NCI-H2227 treated with DMSO at 0.1 percent for 48 hours (cell line): ENCODE results near the gene KRTAP4-9.
"Not testable (repeated sequence)": the region's sequence is repeated elsewhere in the genome, so short reads cannot be mapped to it uniquely, and the experiment has no call there.

ENCODE experiments used
- DNase-seq: peaks from one replicate; lab custom pipeline; 2025; lab: John Stamatoyannopoulos, UW

The KRTAP4-9 gene

GRCh38 chr17:41105347-41105746, at the start of gene KRTAP4-9:
KRTAP4-9 (plus strand) TSS chr17:41105389; CDS start chr17:41105389, 0 bp downstream.
- DNase-seq = not testable (repeated sequence)

- no peak for DNase-seq
Measured at GRCh38 chr17:41057547-41057946, 47.6 kb upstream of the KRTAP4-9 start.

- no peak for DNase-seq
Measured at GRCh38 chr17:41058741-41059140, 46.4 kb upstream of the KRTAP4-9 start.

GRCh38 chr17:41059276-41060051, 45.7 kb upstream of the KRTAP4-9 start:
- not testable (repeated sequence) for DNase-seq

GRCh38 chr17:41060052-41060604, 45.1 kb upstream of the KRTAP4-9 start, which contains the start of gene KRTAP2-3:
KRTAP2-3 (minus strand) TSS chr17:41060114; CDS start chr17:41060050, 64 bp downstream.
- no peak for DNase-seq

GRCh38 chr17:41061964-41062363, 43.2 kb upstream of the KRTAP4-9 start:
- DNase-seq = no peak

GRCh38 chr17:41063449-41063848, 41.7 kb upstream of the KRTAP4-9 start:
- DNase-seq = no peak

- DNase-seq = no peak
Measured at GRCh38 chr17:41064301-41064700, 40.9 kb upstream of the KRTAP4-9 start.

GRCh38 chr17:41065016-41065689, 40.0 kb upstream of the KRTAP4-9 start:
- not testable (repeated sequence) for DNase-seq

GRCh38 chr17:41065829-41066624, 39.2 kb upstream of the KRTAP4-9 start, which contains the start of gene KRTAP2-4:
KRTAP2-4 (minus strand) TSS chr17:41065879; CDS start chr17:41065845, 34 bp downstream.
- DNase-seq = no peak

GRCh38 chr17:41067281-41067680, 37.9 kb upstream of the KRTAP4-9 start:
- no peak for DNase-seq

- DNase-seq = no peak
Measured at GRCh38 chr17:41069031-41069430, 36.2 kb upstream of the KRTAP4-9 start.

- DNase-seq = no peak
Measured at GRCh38 chr17:41071606-41072360, 33.4 kb upstream of the KRTAP4-9 start.

GRCh38 chr17:41073676-41074075, 31.5 kb upstream of the KRTAP4-9 start:
- DNase-seq = no peak

GRCh38 chr17:41076788-41077187, 28.4 kb upstream of the KRTAP4-9 start:
- no peak for DNase-seq

- no peak for DNase-seq
Measured at GRCh38 chr17:41082626-41083025, 22.6 kb upstream of the KRTAP4-9 start.

- DNase-seq = not testable (repeated sequence)
Measured at GRCh38 chr17:41083427-41083826, 21.8 kb upstream of the KRTAP4-9 start.

GRCh38 chr17:41084100-41084856, 20.9 kb upstream of the KRTAP4-9 start, which contains the start of gene KRTAP4-7:
KRTAP4-7 (plus strand) TSS chr17:41084150; CDS start chr17:41084207, 57 bp downstream.
- not testable (repeated sequence) for DNase-seq

- DNase-seq = not testable (repeated sequence)
Measured at GRCh38 chr17:41088760-41089352, 16.3 kb upstream of the KRTAP4-9 start.

- DNase-seq = no peak
Measured at GRCh38 chr17:41096055-41096454, 9.1 kb upstream of the KRTAP4-9 start.
